ENCODE data around the gene CDK5RAP1.

Gene CDK5RAP1

GRCh38 chr20:33412484-33412838 lies 11.1 kb upstream of the CDK5RAP1 start:
- no peak overlapping the region for H3K18ac ChIP-seq (ENCODE audit: low read length)
- H2BK120ac ChIP-seq (ENCODE audit: insufficient read depth, low read length, poor library complexity): no peak overlapping the region
- H4K91ac ChIP-seq (ENCODE audit: low read depth, low read length): no peak overlapping the region
- no peaks in the 10 kb centered on the region for H3K27me3 ChIP-seq (ENCODE audit: insufficient read depth, low read length)
- no peak overlapping the region for H2BK5ac ChIP-seq (ENCODE audit: low read depth, low read length, poor library complexity)
- H3K4me2 ChIP-seq (ENCODE audit: low read length): no peak overlapping the region
- H3K9ac ChIP-seq (ENCODE audit: low read length): no peak overlapping the region
- no peak overlapping the region for H2AK5ac ChIP-seq (ENCODE audit: low read length)
- no peaks in the 10 kb centered on the region for H3K4me1 ChIP-seq (ENCODE audit: control insufficient read depth in 1 of 2, insufficient read depth in 2 of 2, low read length in 2 of 2)
- DNase-seq: no peak
- H2BK12ac ChIP-seq (ENCODE audit: low read length): no peak overlapping the region
- H3K79me1 ChIP-seq (ENCODE audit: low read length): no peaks in the 10 kb centered on the region
- H3K36me3 ChIP-seq (ENCODE audit: control insufficient read depth in 1 of 2, insufficient read depth in 2 of 2, low read length in 2 of 2): no peaks in the 10 kb centered on the region
- no peaks in the 10 kb centered on the region for H3K79me2 ChIP-seq (ENCODE audit: control insufficient read depth, insufficient read depth, low read length, poor library complexity)
- H2AFZ ChIP-seq (ENCODE audit: insufficient read depth, low read length, poor library complexity): no peak overlapping the region
- no peak overlapping the region for H4K12ac ChIP-seq (ENCODE audit: low read depth, low read length)
- no peak overlapping the region for H4K8ac ChIP-seq (ENCODE audit: low read depth, low read length)
- H3K4me3 ChIP-seq (ENCODE audit: low read depth, low read length): no peak overlapping the region
- H3K9me3 ChIP-seq (ENCODE audit: insufficient read depth, low read depth, low read length): peaks cover 2% of the 10 kb centered on the region
- no peak overlapping the region for H3K27ac ChIP-seq (ENCODE audit: low read depth, low read length)
- H3K23ac ChIP-seq (ENCODE audit: low read length): no peak overlapping the region
- no peak overlapping the region for H3K14ac ChIP-seq (ENCODE audit: low read length)
- no peak overlapping the region for H3K4ac ChIP-seq (ENCODE audit: low read depth, low read length)
- no CpG with 5 or more reads among the region's 8 CpGs for WGBS (ENCODE audit: extremely low coverage, insufficient coverage, insufficient read length)

GRCh38 chr20:33411711-33412483 lies 10.6 kb upstream of the CDK5RAP1 start:
- Histone ChIP-seq H3K23ac (ENCODE audit: low read length) (no peak overlapping the region), H2BK120ac (ENCODE audit: insufficient read depth, low read length, poor library complexity) (no peak overlapping the region), H3K18ac (ENCODE audit: low read length) (no peak overlapping the region), H2BK5ac (ENCODE audit: low read depth, low read length, poor library complexity) (no peak overlapping the region), H3K14ac (ENCODE audit: low read length) (no peak overlapping the region), H3K79me2 (ENCODE audit: control insufficient read depth, insufficient read depth, low read length, poor library complexity) (no peaks in the 10 kb centered on the region), H4K8ac (ENCODE audit: low read depth, low read length) (no peak overlapping the region), H3K79me1 (ENCODE audit: low read length) (no peaks in the 10 kb centered on the region), H3K27me3 (ENCODE audit: insufficient read depth, low read length) (no peaks in the 10 kb centered on the region), H3K4ac (ENCODE audit: low read depth, low read length) (no peak overlapping the region), H3K4me1 (ENCODE audit: control insufficient read depth in 1 of 2, insufficient read depth in 2 of 2, low read length in 2 of 2) (no peaks in the 10 kb centered on the region), H2AFZ (ENCODE audit: insufficient read depth, low read length, poor library complexity) (no peak overlapping the region), H3K36me3 (ENCODE audit: control insufficient read depth in 1 of 2, insufficient read depth in 2 of 2, low read length in 2 of 2) (no peaks in the 10 kb centered on the region), H3K9ac (ENCODE audit: low read length) (no peak overlapping the region), H3K27ac (ENCODE audit: low read depth, low read length) (no peak overlapping the region), H4K12ac (ENCODE audit: low read depth, low read length) (no peak overlapping the region), H3K4me2 (ENCODE audit: low read length) (no peak overlapping the region), H2BK12ac (ENCODE audit: low read length) (no peak overlapping the region), H3K9me3 (ENCODE audit: insufficient read depth, low read depth, low read length) (peaks cover 4% of the 10 kb centered on the region), H3K4me3 (ENCODE audit: low read depth, low read length) (no peak overlapping the region), H4K91ac (ENCODE audit: low read depth, low read length) (no peak overlapping the region), H2AK5ac (ENCODE audit: low read length) (no peak overlapping the region)
- WGBS (ENCODE audit: extremely low coverage, insufficient coverage, insufficient read length): no CpG with 5 or more reads among the region's 7 CpGs
- DNase-seq: no peak

GRCh38 chr20:33411242-33411641 lies 9.9 kb upstream of the CDK5RAP1 start:
- no peaks in the 10 kb centered on the region for H3K4me1 ChIP-seq (ENCODE audit: control insufficient read depth in 1 of 2, insufficient read depth in 2 of 2, low read length in 2 of 2)
- no peak for DNase-seq
- no peak overlapping the region for H3K14ac ChIP-seq (ENCODE audit: low read length)
- no peak overlapping the region for H2BK120ac ChIP-seq (ENCODE audit: insufficient read depth, low read length, poor library complexity)
- no peaks in the 10 kb centered on the region for H3K79me1 ChIP-seq (ENCODE audit: low read length)
- no peak overlapping the region for H4K12ac ChIP-seq (ENCODE audit: low read depth, low read length)
- no peak overlapping the region for H4K8ac ChIP-seq (ENCODE audit: low read depth, low read length)
- no peaks in the 10 kb centered on the region for H3K79me2 ChIP-seq (ENCODE audit: control insufficient read depth, insufficient read depth, low read length, poor library complexity)
- WGBS (ENCODE audit: extremely low coverage, insufficient coverage, insufficient read length): no CpG with 5 or more reads among the region's 7 CpGs
- no peaks in the 10 kb centered on the region for H3K36me3 ChIP-seq (ENCODE audit: control insufficient read depth in 1 of 2, insufficient read depth in 2 of 2, low read length in 2 of 2)
- H3K18ac ChIP-seq (ENCODE audit: low read length): no peak overlapping the region
- H4K91ac ChIP-seq (ENCODE audit: low read depth, low read length): no peak overlapping the region
- no peaks in the 10 kb centered on the region for H3K27me3 ChIP-seq (ENCODE audit: insufficient read depth, low read length)
- H2AFZ ChIP-seq (ENCODE audit: insufficient read depth, low read length, poor library complexity): no peak overlapping the region
- H2BK12ac ChIP-seq (ENCODE audit: low read length): no peak overlapping the region
- peaks cover 4% of the 10 kb centered on the region for H3K9me3 ChIP-seq (ENCODE audit: insufficient read depth, low read depth, low read length)
- H3K9ac ChIP-seq (ENCODE audit: low read length): no peak overlapping the region
- H3K27ac ChIP-seq (ENCODE audit: low read depth, low read length): no peak overlapping the region
- H2AK5ac ChIP-seq (ENCODE audit: low read length): no peak overlapping the region
- H3K4me2 ChIP-seq (ENCODE audit: low read length): no peak overlapping the region
- H3K4me3 ChIP-seq (ENCODE audit: low read depth, low read length): peak overlapping the region; percentile 21
- no peak overlapping the region for H2BK5ac ChIP-seq (ENCODE audit: low read depth, low read length, poor library complexity)
- no peak overlapping the region for H3K23ac ChIP-seq (ENCODE audit: low read length)
- H3K4ac ChIP-seq (ENCODE audit: low read depth, low read length): no peak overlapping the region

- no peaks in the 10 kb centered on the region for H3K79me1 ChIP-seq (ENCODE audit: low read length)
- no peak for DNase-seq
- H3K4me3 ChIP-seq (ENCODE audit: low read depth, low read length): no peak overlapping the region
- H3K9ac ChIP-seq (ENCODE audit: low read length): no peak overlapping the region
- no peak overlapping the region for H3K14ac ChIP-seq (ENCODE audit: low read length)
- H4K91ac ChIP-seq (ENCODE audit: low read depth, low read length): no peak overlapping the region
- H3K27me3 ChIP-seq (ENCODE audit: insufficient read depth, low read length): no peaks in the 10 kb centered on the region
- no peak overlapping the region for H3K27ac ChIP-seq (ENCODE audit: low read depth, low read length)
- H4K12ac ChIP-seq (ENCODE audit: low read depth, low read length): no peak overlapping the region
- no peaks in the 10 kb centered on the region for H3K36me3 ChIP-seq (ENCODE audit: control insufficient read depth in 1 of 2, insufficient read depth in 2 of 2, low read length in 2 of 2)
- H2AK5ac ChIP-seq (ENCODE audit: low read length): no peak overlapping the region
- no peak overlapping the region for H3K18ac ChIP-seq (ENCODE audit: low read length)
- no CpG with 5 or more reads among the region's 15 CpGs for WGBS (ENCODE audit: extremely low coverage, insufficient coverage, insufficient read length)
- no peak overlapping the region for H2AFZ ChIP-seq (ENCODE audit: insufficient read depth, low read length, poor library complexity)
- H3K4me1 ChIP-seq (ENCODE audit: control insufficient read depth in 1 of 2, insufficient read depth in 2 of 2, low read length in 2 of 2): no peaks in the 10 kb centered on the region
- no peak overlapping the region for H4K8ac ChIP-seq (ENCODE audit: low read depth, low read length)
- no peak overlapping the region for H3K4ac ChIP-seq (ENCODE audit: low read depth, low read length)
- H3K4me2 ChIP-seq (ENCODE audit: low read length): no peak overlapping the region
- H2BK12ac ChIP-seq (ENCODE audit: low read length): no peak overlapping the region
- no peak overlapping the region for H2BK120ac ChIP-seq (ENCODE audit: insufficient read depth, low read length, poor library complexity)
- H3K79me2 ChIP-seq (ENCODE audit: control insufficient read depth, insufficient read depth, low read length, poor library complexity): no peaks in the 10 kb centered on the region
- H3K9me3 ChIP-seq (ENCODE audit: insufficient read depth, low read depth, low read length): peaks cover 4% of the 10 kb centered on the region
- no peak overlapping the region for H3K23ac ChIP-seq (ENCODE audit: low read length)
- H2BK5ac ChIP-seq (ENCODE audit: low read depth, low read length, poor library complexity): no peak overlapping the region
Observed at GRCh38 chr20:33410081-33410742, 8.9 kb upstream of the CDK5RAP1 start.
